HCT116 (cell line): ENCODE results near the gene MS4A12. TPM values are rescaled to one million over a fixed set of nuclear protein-coding genes. Genes with fewer than 3 reads are reported as not detected.

ENCODE experiments used
- ATAC-seq: fragments of 200-7000 bp; cut with Tn5 transposase; 2 replicates; pipeline ENCODE4 v1.9.1; 2020; ENCODE audit warnings: mild to moderate bottlenecking, moderate library complexity
- BruUV-seq: library from RNA; stranded (reverse); fragments of 400-500 nt; replicated peaks from 2 replicates; lab custom pipeline; 2021; lab: Mats Ljungman, UMichigan
- CTCF ChIA-PET: fragments of 300-600 bp; sonication (Branson Sonifier 250); formaldehyde crosslinking; loops from one replicate; lab custom pipeline; 2021; ENCODE audit warnings: antibody characterized with exemption; lab: Charles Lee
- POLR2A ChIA-PET: fragments of 300-600, 350-600 bp; sonication (Branson Sonifier 250); formaldehyde crosslinking; loops from one replicate; lab custom pipeline; 2021; ENCODE audit warnings: antibody characterized with exemption; lab: Charles Lee
- RAD21 ChIA-PET, 2 experiments: fragments of 300-600 bp; sonication (Branson Sonifier 250); formaldehyde crosslinking; loops; one replicate each; lab custom pipeline; 2023; ENCODE audit warnings: low total read pairs in 2 of 2; ENCODE audit not compliant: uncharacterized antibody in 2 of 2, unreplicated experiment in 2 of 2, low non-redundant PET in 1 of 2; lab: Charles Lee
- DNase-seq: peaks from one replicate; pipeline ENCODE4 v3.0.0-alpha.2; 2010; ENCODE audit warnings: low read depth, low spot score
- H2AFZ ChIP-seq: fragments of 200-600 bp; shearing (Covaris generic), sonication (generic); 2 replicates; pipeline ENCODE4 v1.6.1; 2017; ENCODE audit warnings: low read depth, mixed run types, mixed read lengths, antibody characterized with exemption, low read length; ENCODE audit not compliant: poor library complexity, severe bottlenecking
- H3K27ac ChIP-seq: 2 replicates; pipeline ENCODE4 v1.5.1; 2012; ENCODE audit warnings: low read depth, low read length
- H3K27me3 ChIP-seq: fragments of 200-600 bp; sonication (generic); 2 replicates; pipeline ENCODE4 v1.6.1; 2016; ENCODE audit warnings: mixed run types, low read length, mixed read lengths; ENCODE audit not compliant: insufficient read depth
- H3K36me3 ChIP-seq, 2 experiments: fragments of 200-500 bp in 1 of 2; fragments of 200-600 bp in 1 of 2; sonication (Bioruptor generic) in 1 of 2; sonication (generic) in 1 of 2; 2 replicates each; pipeline versions ENCODE4 v1.5.1 to v1.6.1; 2014 to 2016; ENCODE audit warnings: low read length in 2 of 2, inconsistent platforms in 1 of 2, mixed read lengths in 1 of 2, mixed run types in 1 of 2; ENCODE audit not compliant: insufficient read depth in 2 of 2, control insufficient read depth in 1 of 2
- H3K4me1 ChIP-seq, 2 experiments: fragments of 200-600 bp in 1 of 2; sonication (generic) in 1 of 2; 2 replicates each; pipeline versions ENCODE4 v1.5.1 to v1.6.1; 2012 to 2017; ENCODE audit warnings: low read length in 2 of 2, inconsistent platforms in 1 of 2, mild to moderate bottlenecking in 1 of 2, mixed read lengths in 1 of 2, mixed run types in 1 of 2, moderate library complexity in 1 of 2; ENCODE audit not compliant: insufficient read depth in 2 of 2, control insufficient read depth in 1 of 2
- H3K4me2 ChIP-seq: fragments of 200-600 bp; sonication (generic); 2 replicates; pipeline ENCODE4 v1.6.1; 2017; ENCODE audit warnings: mixed run types, low read length, mixed read lengths
- H3K4me3 ChIP-seq, 2 experiments: fragments of 200-600 bp in 1 of 2; sonication (generic) in 1 of 2; replicated peaks in 1 of 2; 2 replicates each; pipeline ENCODE4 v1.5.1; 2011 to 2016; ENCODE audit warnings: low read length in 2 of 2, control low read depth in 1 of 2, low read depth in 1 of 2, mild to moderate bottlenecking in 1 of 2, mixed read lengths in 1 of 2, mixed run types in 1 of 2
- H3K79me2 ChIP-seq: fragments of 200-600 bp; sonication (generic); 2 replicates; pipeline ENCODE4 v1.6.1; 2017; ENCODE audit warnings: mild to moderate bottlenecking, mixed run types, low read length, moderate library complexity, mixed read lengths; ENCODE audit not compliant: insufficient read depth
- H3K9ac ChIP-seq: fragments of 200-600 bp; sonication (generic); 2 replicates; pipeline ENCODE4 v1.6.1; 2016; ENCODE audit warnings: low read length, mixed read lengths
- H3K9me2 ChIP-seq: fragments of 200-600 bp; sonication (generic), shearing (Covaris generic); 2 replicates; pipeline ENCODE4 v1.6.1; 2017; ENCODE audit warnings: mixed run types, mild to moderate bottlenecking, moderate library complexity; ENCODE audit not compliant: insufficient read depth
- H3K9me3 ChIP-seq, 2 experiments: fragments of 200-500 bp in 1 of 2; fragments of 200-600 bp in 1 of 2; sonication (Bioruptor generic) in 1 of 2; sonication (generic) in 1 of 2; 2 replicates each; pipeline ENCODE4 v1.6.1; 2014 to 2017; ENCODE audit warnings: low read length in 2 of 2, mixed read lengths in 2 of 2, inconsistent platforms in 1 of 2, low read depth in 1 of 2, mild to moderate bottlenecking in 1 of 2, mixed run types in 1 of 2, moderate library complexity in 1 of 2; ENCODE audit not compliant: control insufficient read depth in 1 of 2, insufficient read depth in 1 of 2
- H4K20me1 ChIP-seq: fragments of 200-600 bp; sonication (generic), shearing (Covaris generic); 2 replicates; pipeline ENCODE4 v1.6.1; 2017; ENCODE audit warnings: mixed run types, mild to moderate bottlenecking, moderate library complexity; ENCODE audit not compliant: insufficient read depth
- ATF3 ChIP-seq: IDR thresholded peaks from 2 replicates; pipeline ENCODE4 v1.6.1; 2012
- CEBPB ChIP-seq: IDR thresholded peaks from 2 replicates; pipeline ENCODE4 v1.6.1; 2012; ENCODE audit warnings: low read depth
- EGR1 ChIP-seq: IDR thresholded peaks from 2 replicates; pipeline ENCODE4 v1.6.1; 2012; ENCODE audit warnings: low read depth
- ELF1 ChIP-seq: IDR thresholded peaks from 2 replicates; pipeline ENCODE4 v1.6.1; 2012; ENCODE audit warnings: low read depth, borderline replicate concordance
- EZH2 ChIP-seq: fragments of 200-600 bp; sonication (generic); IDR thresholded peaks from 2 replicates; pipeline ENCODE4 v1.6.1; 2017; ENCODE audit warnings: antibody characterized with exemption, mixed run types
- EZH2phosphoT487 ChIP-seq: fragments of 200-600 bp; IDR thresholded peaks from 2 replicates; pipeline ENCODE4 v1.6.1; 2018; ENCODE audit warnings: antibody characterized with exemption, borderline replicate concordance
- FOSL1 ChIP-seq: IDR thresholded peaks from 2 replicates; pipeline ENCODE4 v1.6.1; 2012; ENCODE audit warnings: low read depth
- JUND ChIP-seq: IDR thresholded peaks from 2 replicates; pipeline ENCODE4 v1.6.1; 2012
- POLR2A ChIP-seq: IDR thresholded peaks from 2 replicates; pipeline ENCODE4 v1.7.0; 2011; ENCODE audit warnings: borderline replicate concordance; ENCODE audit not compliant: insufficient read depth, insufficient read length; ENCODE audit errors: extremely low read depth
- SRF ChIP-seq: IDR thresholded peaks from 2 replicates; pipeline ENCODE4 v1.6.1; 2012; ENCODE audit warnings: low read depth
- YY1 ChIP-seq: IDR thresholded peaks from 2 replicates; pipeline ENCODE4 v1.6.1; 2011; ENCODE audit warnings: low read length, low read depth, moderate library complexity, mild to moderate bottlenecking; ENCODE audit not compliant: insufficient replicate concordance; ENCODE audit errors: extremely low read depth
- ZFX ChIP-seq: fragments of 450-650 bp; IDR thresholded peaks from 2 replicates; pipeline ENCODE4 v1.6.1; 2017
- intact Hi-C: fragments of 100-400 bp; cut with micrococcal nuclease; formaldehyde crosslinking; loops from 2 replicates; pipeline ENCODE4 v1.10.0; 2022
- total RNA-seq: library from RNA; stranded (reverse); gene quantifications from one replicate; pipeline ENCODE4 v1.2.1, GENCODE V29; 2021; ENCODE audit not compliant: unreplicated experiment
- TF ChIP-seq, protein P1 (sequence below), 3 experiments: fragments of 200-600 bp in 1 of 3; sonication (generic) in 1 of 3; IDR thresholded peaks in 2 of 3; conservative IDR thresholded peaks in 1 of 3; 2 replicates each; pipeline ENCODE4 v1.5.1; 2012 to 2017; ENCODE audit warnings: low read depth in 2 of 3, low read length in 2 of 3, antibody characterized with exemption in 1 of 3, borderline replicate concordance in 1 of 3, control low read depth in 1 of 3, mild to moderate bottlenecking in 1 of 3, mixed read lengths in 1 of 3, mixed run types in 1 of 3, moderate library complexity in 1 of 3; ENCODE audit not compliant: insufficient read depth in 1 of 3
- TF ChIP-seq, protein P2 (sequence below): IDR thresholded peaks from 2 replicates; pipeline ENCODE4 v1.6.1; 2012
- TF ChIP-seq, protein P3 (sequence below): IDR thresholded peaks from 2 replicates; pipeline ENCODE4 v1.6.1; 2012; ENCODE audit warnings: low read depth

The MS4A12 gene
- total RNA-seq, 1 experiment from 2014 or later, result not detected

GRCh38 chr11:60515144-60515855 is 22.7 kb downstream of the MS4A12 start, which contains the start of gene MS4A13:
MS4A13 (plus strand) TSS chr11:60515392; CDS start chr11:60518084, 2,692 bp downstream.
- H3K9me3 ChIP-seq, result no peaks in the 10 kb centered on the region
- H3K27ac ChIP-seq, result no peak within 1 kb of the TSS
- ChIA-PET POLR2A (no interaction called here), CTCF (no interaction called here), RAD21 (no interaction called here)
- TF ChIP-seq, protein P1, sequence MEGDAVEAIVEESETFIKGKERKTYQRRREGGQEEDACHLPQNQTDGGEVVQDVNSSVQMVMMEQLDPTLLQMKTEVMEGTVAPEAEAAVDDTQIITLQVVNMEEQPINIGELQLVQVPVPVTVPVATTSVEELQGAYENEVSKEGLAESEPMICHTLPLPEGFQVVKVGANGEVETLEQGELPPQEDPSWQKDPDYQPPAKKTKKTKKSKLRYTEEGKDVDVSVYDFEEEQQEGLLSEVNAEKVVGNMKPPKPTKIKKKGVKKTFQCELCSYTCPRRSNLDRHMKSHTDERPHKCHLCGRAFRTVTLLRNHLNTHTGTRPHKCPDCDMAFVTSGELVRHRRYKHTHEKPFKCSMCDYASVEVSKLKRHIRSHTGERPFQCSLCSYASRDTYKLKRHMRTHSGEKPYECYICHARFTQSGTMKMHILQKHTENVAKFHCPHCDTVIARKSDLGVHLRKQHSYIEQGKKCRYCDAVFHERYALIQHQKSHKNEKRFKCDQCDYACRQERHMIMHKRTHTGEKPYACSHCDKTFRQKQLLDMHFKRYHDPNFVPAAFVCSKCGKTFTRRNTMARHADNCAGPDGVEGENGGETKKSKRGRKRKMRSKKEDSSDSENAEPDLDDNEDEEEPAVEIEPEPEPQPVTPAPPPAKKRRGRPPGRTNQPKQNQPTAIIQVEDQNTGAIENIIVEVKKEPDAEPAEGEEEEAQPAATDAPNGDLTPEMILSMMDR (IDR thresholded peaks at IDR 0.05 in 2 of 3, conservative IDR thresholded peaks at IDR 0.05 in 1 of 3; ENCODE audit: borderline replicate concordance in 1 of 3, insufficient read depth in 1 of 3, low read depth in 2 of 3, low read length in 2 of 3), result no peak
- TF ChIP-seq, protein P2, sequence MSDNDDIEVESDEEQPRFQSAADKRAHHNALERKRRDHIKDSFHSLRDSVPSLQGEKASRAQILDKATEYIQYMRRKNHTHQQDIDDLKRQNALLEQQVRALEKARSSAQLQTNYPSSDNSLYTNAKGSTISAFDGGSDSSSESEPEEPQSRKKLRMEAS, result no peak
- TF ChIP-seq, protein P3, sequence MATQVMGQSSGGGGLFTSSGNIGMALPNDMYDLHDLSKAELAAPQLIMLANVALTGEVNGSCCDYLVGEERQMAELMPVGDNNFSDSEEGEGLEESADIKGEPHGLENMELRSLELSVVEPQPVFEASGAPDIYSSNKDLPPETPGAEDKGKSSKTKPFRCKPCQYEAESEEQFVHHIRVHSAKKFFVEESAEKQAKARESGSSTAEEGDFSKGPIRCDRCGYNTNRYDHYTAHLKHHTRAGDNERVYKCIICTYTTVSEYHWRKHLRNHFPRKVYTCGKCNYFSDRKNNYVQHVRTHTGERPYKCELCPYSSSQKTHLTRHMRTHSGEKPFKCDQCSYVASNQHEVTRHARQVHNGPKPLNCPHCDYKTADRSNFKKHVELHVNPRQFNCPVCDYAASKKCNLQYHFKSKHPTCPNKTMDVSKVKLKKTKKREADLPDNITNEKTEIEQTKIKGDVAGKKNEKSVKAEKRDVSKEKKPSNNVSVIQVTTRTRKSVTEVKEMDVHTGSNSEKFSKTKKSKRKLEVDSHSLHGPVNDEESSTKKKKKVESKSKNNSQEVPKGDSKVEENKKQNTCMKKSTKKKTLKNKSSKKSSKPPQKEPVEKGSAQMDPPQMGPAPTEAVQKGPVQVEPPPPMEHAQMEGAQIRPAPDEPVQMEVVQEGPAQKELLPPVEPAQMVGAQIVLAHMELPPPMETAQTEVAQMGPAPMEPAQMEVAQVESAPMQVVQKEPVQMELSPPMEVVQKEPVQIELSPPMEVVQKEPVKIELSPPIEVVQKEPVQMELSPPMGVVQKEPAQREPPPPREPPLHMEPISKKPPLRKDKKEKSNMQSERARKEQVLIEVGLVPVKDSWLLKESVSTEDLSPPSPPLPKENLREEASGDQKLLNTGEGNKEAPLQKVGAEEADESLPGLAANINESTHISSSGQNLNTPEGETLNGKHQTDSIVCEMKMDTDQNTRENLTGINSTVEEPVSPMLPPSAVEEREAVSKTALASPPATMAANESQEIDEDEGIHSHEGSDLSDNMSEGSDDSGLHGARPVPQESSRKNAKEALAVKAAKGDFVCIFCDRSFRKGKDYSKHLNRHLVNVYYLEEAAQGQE, result no peak
- TF ChIP-seq ZFX (no peak), JUND (no peak), ATF3 (no peak), EZH2phosphoT487 (no peak), EGR1 (no peak), FOSL1 (no peak), EZH2 (no peak), YY1 (no peak), CEBPB (no peak), SRF (no peak), ELF1 (no peak), POLR2A (no peak)
- ATAC-seq, result no peak
- no TSS peak for BruUV-seq
- H3K4me3 ChIP-seq, result no peak within 1 kb of the TSS
- DNase-seq, result no peak
- no peak within 1 kb of the TSS for H3K9ac ChIP-seq
- no peaks in the 10 kb centered on the region for H4K20me1 ChIP-seq
- H3K36me3 ChIP-seq, result no peaks in the 10 kb centered on the region
- no peaks in the 10 kb centered on the region for H3K79me2 ChIP-seq
- intact Hi-C loops, result no loop called here
- H3K4me1 ChIP-seq, result no peaks in the 10 kb centered on the region
- no peak within 1 kb of the TSS for H2AFZ ChIP-seq
- H3K9me2 ChIP-seq, result no peaks in the 10 kb centered on the region
- no peak within 1 kb of the TSS for H3K4me2 ChIP-seq
- no peaks in the 10 kb centered on the region for H3K27me3 ChIP-seq
